HG03565 (cell line): Measurements from ENCODE around the gene PRDM5.
A peak's percentile ranks its signal among the peaks of the same experiment; 100 is the strongest.

Experiments
- ATAC-seq: cut with Tn5 transposase; IDR thresholded peaks from one replicate; pipeline ENCODE4 v1.9.1; 2021; ENCODE audit warnings: mild to moderate bottlenecking, moderate library complexity; ENCODE audit not compliant: unreplicated experiment

The PRDM5 gene

DNA sequence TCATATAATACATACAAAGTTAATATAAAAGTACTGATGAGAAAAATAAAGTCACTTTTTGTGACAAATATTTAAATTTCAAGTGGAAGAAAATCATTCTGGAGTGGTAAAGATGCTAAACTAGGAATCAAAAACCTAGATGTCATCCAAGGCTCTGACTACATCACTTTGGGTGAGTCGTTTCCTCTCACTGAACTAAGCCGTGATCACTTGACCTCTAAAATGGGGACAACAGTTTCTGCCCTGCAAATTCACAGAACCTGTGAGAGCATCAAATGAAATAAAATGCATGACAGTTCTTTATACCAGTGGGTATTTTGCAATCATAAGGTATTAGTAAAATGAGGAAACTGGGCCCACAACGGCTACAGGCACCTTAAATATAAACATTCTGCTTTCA lies 63.8 kb downstream of the PRDM5 start:
- no peak for ATAC-seq

GRCh38 chr4:120857312-120857711 lies 65.2 kb downstream of the PRDM5 start:
- no peak for ATAC-seq

GRCh38 chr4:120856294-120856693 lies 66.2 kb downstream of the PRDM5 start:
- no peak for ATAC-seq

GRCh38 chr4:120855307-120856001 lies 67.1 kb downstream of the PRDM5 start:
- peak; percentile 92 for ATAC-seq

DNA sequence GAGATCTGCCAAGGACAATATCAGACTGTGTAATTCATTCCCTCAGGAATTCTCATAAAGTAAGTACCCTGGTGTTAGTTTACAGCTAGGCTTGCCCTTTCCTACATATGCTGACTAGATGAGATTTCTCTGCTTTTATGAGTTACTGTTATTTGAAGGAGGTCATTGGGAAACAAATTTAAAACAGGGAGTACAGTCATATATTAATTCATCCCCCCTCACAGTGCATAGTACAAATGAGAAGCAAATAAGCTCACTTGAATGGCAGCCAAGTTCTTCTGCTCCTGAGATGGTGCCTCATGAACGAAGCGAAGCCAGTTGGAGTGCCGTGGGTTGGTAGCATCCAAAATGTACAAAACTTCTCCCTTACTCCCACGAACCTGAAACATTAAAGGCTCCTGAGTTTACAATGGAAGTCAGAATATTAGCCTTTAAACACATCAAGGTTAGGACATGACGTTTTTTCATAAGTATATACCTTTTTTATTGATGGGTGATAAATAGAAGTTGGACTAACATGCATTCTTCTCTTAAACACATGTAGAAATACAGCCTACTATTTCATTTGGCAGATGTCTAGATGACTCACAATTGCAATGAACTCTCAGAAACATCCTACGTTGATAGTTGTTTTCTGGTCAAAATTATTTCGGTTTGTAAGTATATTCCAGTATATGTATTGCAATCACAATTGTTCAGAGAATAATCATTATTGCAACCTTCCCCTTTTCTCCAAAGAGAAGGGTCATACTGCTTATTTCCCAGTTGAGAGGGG lies 69.2 kb downstream of the PRDM5 start:
- no peak for ATAC-seq

- no peak for ATAC-seq
These were observed 72.4 kb downstream of the PRDM5 start for GRCh38 chr4:120850018-120850599.

- no peak for ATAC-seq
These were observed 75.4 kb downstream of the PRDM5 start for GRCh38 chr4:120847019-120847582.

GRCh38 chr4:120844528-120844921 lies 78.0 kb downstream of the PRDM5 start:
- peak; percentile 93 for ATAC-seq

DNA sequence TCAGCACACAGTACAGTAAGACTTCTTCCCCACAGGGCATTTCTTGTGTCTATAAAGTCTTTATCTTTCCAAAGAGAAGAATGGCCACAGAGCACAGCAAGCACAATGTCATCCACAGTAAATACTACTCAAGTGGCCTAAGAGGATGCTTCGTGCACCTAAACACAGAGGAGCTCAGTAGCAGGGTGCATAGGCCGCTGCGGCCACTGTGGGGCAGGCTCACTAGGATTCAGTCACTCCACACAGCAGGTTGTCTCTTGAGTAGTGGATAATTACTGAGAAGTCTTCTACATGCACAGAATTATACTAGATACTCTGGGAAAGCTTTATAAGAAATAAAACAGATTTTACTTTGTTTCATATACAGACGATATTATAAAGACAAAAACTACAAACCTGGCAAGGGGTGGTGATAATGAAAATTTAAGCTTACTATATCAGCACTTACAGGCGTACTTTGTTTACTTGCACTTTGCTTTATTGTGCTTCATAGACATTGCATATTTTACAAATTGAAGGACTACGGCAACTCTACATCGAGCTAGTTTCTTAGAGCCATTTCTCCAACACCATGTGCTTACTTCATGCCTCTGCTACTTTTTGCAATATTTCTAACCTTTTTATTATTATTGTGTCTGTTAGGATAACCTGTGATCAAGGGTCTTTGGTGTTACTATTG lies 78.5 kb downstream of the PRDM5 start:
- no peak for ATAC-seq

DNA sequence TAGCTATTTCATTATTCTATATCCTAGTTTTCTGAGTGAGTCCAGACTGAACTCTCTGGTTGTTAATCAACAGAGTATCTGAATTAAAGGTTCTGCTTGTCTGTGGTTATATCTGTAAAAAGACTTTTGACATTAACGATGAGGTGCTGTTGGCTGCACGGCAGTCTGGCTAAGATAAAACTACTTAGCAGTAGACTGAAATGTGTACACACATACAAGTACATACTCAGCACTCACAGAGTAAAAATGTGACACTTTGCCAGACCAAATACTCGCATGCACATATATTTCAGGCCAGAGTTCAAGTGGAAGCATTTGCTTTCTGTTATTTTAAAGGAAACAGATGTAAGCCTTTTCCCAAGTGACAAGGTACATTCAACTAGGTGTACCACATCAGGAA lies 80.5 kb downstream of the PRDM5 start:
- ATAC-seq, result no peak

DNA sequence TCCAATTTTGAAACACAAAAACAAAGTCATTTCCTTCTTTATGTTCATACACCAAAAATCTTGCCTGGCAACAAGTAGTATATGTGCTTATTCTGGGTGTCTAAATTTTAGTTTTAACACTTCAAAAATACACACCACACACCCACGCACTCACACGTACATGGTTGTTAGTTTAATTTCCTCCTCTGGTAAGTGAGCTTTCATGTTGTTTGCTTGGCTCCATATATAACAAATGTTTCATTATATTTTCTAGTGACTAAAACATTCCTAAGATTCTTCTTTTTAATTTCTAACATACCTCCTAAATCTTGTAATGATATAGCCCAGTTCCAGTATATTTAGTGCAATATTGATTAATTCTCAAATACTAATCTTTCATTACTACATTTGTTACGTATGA lies 80.9 kb downstream of the PRDM5 start:
- no peak for ATAC-seq

- no peak for ATAC-seq
These were observed 82.4 kb downstream of the PRDM5 start for GRCh38 chr4:120839974-120840751.

DNA sequence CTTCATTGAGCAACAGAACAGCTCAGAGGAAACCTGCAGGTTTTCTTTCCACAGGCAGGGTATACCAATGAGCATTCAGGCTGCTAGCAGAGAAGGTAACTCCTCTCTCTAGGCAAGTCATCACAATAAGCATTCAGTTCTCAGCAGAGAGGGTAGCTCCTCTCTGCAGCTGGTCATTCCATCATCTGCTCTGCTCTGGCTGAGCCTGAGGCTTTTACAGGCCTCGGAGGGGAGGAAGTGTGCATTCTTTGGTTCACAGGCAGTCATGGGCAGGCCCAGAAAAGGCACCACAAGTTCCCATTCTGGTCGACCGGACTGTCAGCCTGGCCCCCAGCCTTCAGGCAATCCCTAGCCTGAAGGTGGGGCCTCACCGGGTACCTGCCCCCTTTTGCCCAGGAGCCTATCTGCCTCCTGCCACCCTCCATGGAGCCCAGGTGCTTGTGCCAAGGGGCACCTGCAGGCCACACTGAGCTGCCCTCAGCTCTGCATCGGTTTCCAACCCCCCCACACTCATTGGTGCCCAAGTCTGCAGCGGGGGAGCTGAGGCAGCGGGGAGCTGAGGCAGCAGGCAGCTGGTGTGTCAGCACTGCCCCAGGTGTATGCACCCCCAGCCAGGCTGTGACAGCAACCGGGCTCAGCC lies 83.1 kb downstream of the PRDM5 start:
- ATAC-seq, result no peak

GRCh38 chr4:120838784-120839183 lies 83.7 kb downstream of the PRDM5 start:
- no peak for ATAC-seq

- no peak for ATAC-seq
These were observed 84.9 kb downstream of the PRDM5 start for GRCh38 chr4:120837656-120838055.

- ATAC-seq, result no peak
These were observed 87.2 kb downstream of the PRDM5 start for GRCh38 chr4:120835342-120835741.

GRCh38 chr4:120830204-120830603 lies 92.3 kb downstream of the PRDM5 start:
- ATAC-seq, result no peak

- no peak for ATAC-seq
These were observed 93.3 kb downstream of the PRDM5 start for GRCh38 chr4:120829113-120829831.

GRCh38 chr4:120826853-120827252 lies 95.7 kb downstream of the PRDM5 start:
- no peak for ATAC-seq
